ENCODE data around the gene POLR2E.

Gene POLR2E

GRCh38 chr19:1087813-1088415 is 7.3 kb downstream of the POLR2E start:
- Histone ChIP-seq H3K36me3 (ENCODE audit: control insufficient read depth in 1 of 2, insufficient read depth in 2 of 2, low read length in 2 of 2) (peaks cover 5 to 42% of the 10 kb centered on the region in 2 donors), H3K4me3 (ENCODE audit: low read depth in 1 of 2, low read length in 2 of 2) (no peak overlapping the region), H3K27me3 (ENCODE audit: low read depth, low read length) (no peaks in the 10 kb centered on the region), H3K4me1 (ENCODE audit: control insufficient read depth in 1 of 2, insufficient read depth in 2 of 2, low read length in 2 of 2) (peaks cover 0 to 6% of the 10 kb centered on the region in 2 donors), H3K9me3 (ENCODE audit: control insufficient read depth in 1 of 2, low read length in 2 of 2) (no peaks in the 10 kb centered on the region), H3K27ac (ENCODE audit: low read length) (no peak overlapping the region)

- no peaks in the 10 kb centered on the region for H3K9me3 ChIP-seq (ENCODE audit: control insufficient read depth in 1 of 2, low read length in 2 of 2)
- H3K4me1 ChIP-seq (ENCODE audit: control insufficient read depth in 1 of 2, insufficient read depth in 2 of 2, low read length in 2 of 2) = peaks cover 0 to 12% of the 10 kb centered on the region in 2 donors
- no peak overlapping the region for H3K27ac ChIP-seq (ENCODE audit: low read length)
- no peak overlapping the region for H3K4me3 ChIP-seq (ENCODE audit: low read depth in 1 of 2, low read length in 2 of 2)
- peaks cover 5 to 36% of the 10 kb centered on the region in 2 donors for H3K36me3 ChIP-seq (ENCODE audit: control insufficient read depth in 1 of 2, insufficient read depth in 2 of 2, low read length in 2 of 2)
- H3K27me3 ChIP-seq (ENCODE audit: low read depth, low read length) = no peaks in the 10 kb centered on the region
Observed at GRCh38 chr19:1086613-1087012, 8.6 kb downstream of the POLR2E start.

- H3K9me3 ChIP-seq (ENCODE audit: control insufficient read depth in 1 of 2, low read length in 2 of 2) = no peaks in the 10 kb centered on the region
- H3K4me3 ChIP-seq (ENCODE audit: low read depth in 1 of 2, low read length in 2 of 2) = no peak overlapping the region
- no peaks in the 10 kb centered on the region for H3K27me3 ChIP-seq (ENCODE audit: low read depth, low read length)
- H3K4me1 ChIP-seq (ENCODE audit: control insufficient read depth in 1 of 2, insufficient read depth in 2 of 2, low read length in 2 of 2) = peaks cover 0 to 12% of the 10 kb centered on the region in 2 donors
- no peak overlapping the region for H3K27ac ChIP-seq (ENCODE audit: low read length)
- peaks cover under 1 to 29% of the 10 kb centered on the region in 2 donors for H3K36me3 ChIP-seq (ENCODE audit: control insufficient read depth in 1 of 2, insufficient read depth in 2 of 2, low read length in 2 of 2)
Observed at GRCh38 chr19:1085676-1086442, 9.3 kb downstream of the POLR2E start.

GRCh38 chr19:1085053-1085658 is 10.0 kb downstream of the POLR2E start:
- Histone ChIP-seq H3K9me3 (ENCODE audit: control insufficient read depth in 1 of 2, low read length in 2 of 2) (no peaks in the 10 kb centered on the region), H3K36me3 (ENCODE audit: control insufficient read depth in 1 of 2, insufficient read depth in 2 of 2, low read length in 2 of 2) (peaks cover 0 to 26% of the 10 kb centered on the region in 2 donors), H3K4me3 (ENCODE audit: low read depth in 1 of 2, low read length in 2 of 2) (no peak overlapping the region), H3K27ac (ENCODE audit: low read length) (no peak overlapping the region), H3K4me1 (ENCODE audit: control insufficient read depth in 1 of 2, insufficient read depth in 2 of 2, low read length in 2 of 2) (peaks cover 0 to 12% of the 10 kb centered on the region in 2 donors), H3K27me3 (ENCODE audit: low read depth, low read length) (no peaks in the 10 kb centered on the region)

- peaks cover 0 to 19% of the 10 kb centered on the region in 2 donors for H3K36me3 ChIP-seq (ENCODE audit: control insufficient read depth in 1 of 2, insufficient read depth in 2 of 2, low read length in 2 of 2)
- H3K27me3 ChIP-seq (ENCODE audit: low read depth, low read length) = no peaks in the 10 kb centered on the region
- H3K9me3 ChIP-seq (ENCODE audit: control insufficient read depth in 1 of 2, low read length in 2 of 2) = no peaks in the 10 kb centered on the region
- no peak overlapping the region for H3K4me3 ChIP-seq (ENCODE audit: low read depth in 1 of 2, low read length in 2 of 2)
- no peak overlapping the region for H3K27ac ChIP-seq (ENCODE audit: low read length)
- H3K4me1 ChIP-seq (ENCODE audit: control insufficient read depth in 1 of 2, insufficient read depth in 2 of 2, low read length in 2 of 2) = peaks cover 0 to 8% of the 10 kb centered on the region in 2 donors
Observed at GRCh38 chr19:1084024-1084868, 10.9 kb downstream of the POLR2E start.

GRCh38 chr19:1082928-1083816 is 12.0 kb downstream of the POLR2E start:
- H3K27ac ChIP-seq (ENCODE audit: low read length) = no peak overlapping the region
- H3K9me3 ChIP-seq (ENCODE audit: control insufficient read depth in 1 of 2, low read length in 2 of 2) = no peaks in the 10 kb centered on the region
- peaks cover 0 to 8% of the 10 kb centered on the region in 2 donors for H3K4me1 ChIP-seq (ENCODE audit: control insufficient read depth in 1 of 2, insufficient read depth in 2 of 2, low read length in 2 of 2)
- H3K27me3 ChIP-seq (ENCODE audit: low read depth, low read length) = no peaks in the 10 kb centered on the region
- H3K36me3 ChIP-seq (ENCODE audit: control insufficient read depth in 1 of 2, insufficient read depth in 2 of 2, low read length in 2 of 2) = peaks cover 0 to 9% of the 10 kb centered on the region in 2 donors
- H3K4me3 ChIP-seq (ENCODE audit: low read depth in 1 of 2, low read length in 2 of 2) = peak overlapping the region in 1 of 2 donors; percentile 8

- peaks cover 0 to 7% of the 10 kb centered on the region in 2 donors for H3K36me3 ChIP-seq (ENCODE audit: control insufficient read depth in 1 of 2, insufficient read depth in 2 of 2, low read length in 2 of 2)
- peaks cover 0 to 8% of the 10 kb centered on the region in 2 donors for H3K4me1 ChIP-seq (ENCODE audit: control insufficient read depth in 1 of 2, insufficient read depth in 2 of 2, low read length in 2 of 2)
- H3K9me3 ChIP-seq (ENCODE audit: control insufficient read depth in 1 of 2, low read length in 2 of 2) = no peaks in the 10 kb centered on the region
- H3K27ac ChIP-seq (ENCODE audit: low read length) = no peak overlapping the region
- H3K27me3 ChIP-seq (ENCODE audit: low read depth, low read length) = no peaks in the 10 kb centered on the region
- H3K4me3 ChIP-seq (ENCODE audit: low read depth in 1 of 2, low read length in 2 of 2) = peak overlapping the region in 1 of 2 donors; percentile 8
Observed at GRCh38 chr19:1082165-1082927, 12.8 kb downstream of the POLR2E start.

GRCh38 chr19:1081301-1082164 is 13.6 kb downstream of the POLR2E start:
- peaks cover 0 to 7% of the 10 kb centered on the region in 2 donors for H3K36me3 ChIP-seq (ENCODE audit: control insufficient read depth in 1 of 2, insufficient read depth in 2 of 2, low read length in 2 of 2)
- H3K4me3 ChIP-seq (ENCODE audit: low read depth in 1 of 2, low read length in 2 of 2) = no peak overlapping the region
- H3K9me3 ChIP-seq (ENCODE audit: control insufficient read depth in 1 of 2, low read length in 2 of 2) = no peaks in the 10 kb centered on the region
- peaks cover 0 to 8% of the 10 kb centered on the region in 2 donors for H3K4me1 ChIP-seq (ENCODE audit: control insufficient read depth in 1 of 2, insufficient read depth in 2 of 2, low read length in 2 of 2)
- H3K27me3 ChIP-seq (ENCODE audit: low read depth, low read length) = no peaks in the 10 kb centered on the region
- no peak overlapping the region for H3K27ac ChIP-seq (ENCODE audit: low read length)

- Histone ChIP-seq H3K9me3 (ENCODE audit: control insufficient read depth in 1 of 2, low read length in 2 of 2) (no peaks in the 10 kb centered on the region), H3K36me3 (ENCODE audit: control insufficient read depth in 1 of 2, insufficient read depth in 2 of 2, low read length in 2 of 2) (no peaks in the 10 kb centered on the region), H3K4me3 (ENCODE audit: low read depth in 1 of 2, low read length in 2 of 2) (no peak overlapping the region), H3K4me1 (ENCODE audit: control insufficient read depth in 1 of 2, insufficient read depth in 2 of 2, low read length in 2 of 2) (peaks cover 4 to 8% of the 10 kb centered on the region in 2 donors), H3K27ac (ENCODE audit: low read length) (no peak overlapping the region), H3K27me3 (ENCODE audit: low read depth, low read length) (no peaks in the 10 kb centered on the region)
Observed at GRCh38 chr19:1080360-1081161, 14.6 kb downstream of the POLR2E start.

All from muscle layer of duodenum (tissue), 2 donors.